ENCODE results near the gene ANTKMT.
"Not testable (repeated sequence)": the region's sequence is repeated elsewhere in the genome, so short reads cannot be mapped to it uniquely, and the experiment has no call there.

Gene ANTKMT

GRCh38 chr16:746637-747036, 25.7 kb downstream of the ANTKMT start:
- DNase-seq, result no peak

- DNase-seq, result peak; percentile 11
Measured at GRCh38 chr16:747978-748746, 27.2 kb downstream of the ANTKMT start.

- DNase-seq, result no peak
Measured at GRCh38 chr16:749010-749409, 28.1 kb downstream of the ANTKMT start.

- no peak for DNase-seq
Measured at GRCh38 chr16:750485-750884, 29.5 kb downstream of the ANTKMT start.

GRCh38 chr16:751152-752006, 30.4 kb downstream of the ANTKMT start:
- peak; percentile 22 for DNase-seq

- peak; percentile 5 for DNase-seq
Measured at GRCh38 chr16:752007-752312, 31.0 kb downstream of the ANTKMT start.

- not testable (repeated sequence) for DNase-seq
Measured at GRCh38 chr16:754121-754607, 33.2 kb downstream of the ANTKMT start.

GRCh38 chr16:754656-755055, 33.7 kb downstream of the ANTKMT start:
- peak; percentile 9 for DNase-seq

- no peak for DNase-seq
Measured at GRCh38 chr16:756428-756827, 35.5 kb downstream of the ANTKMT start.

GRCh38 chr16:759110-759910, 38.4 kb downstream of the ANTKMT start:
- DNase-seq, result peak; percentile 10

- DNase-seq, result peak; percentile 5
Measured at GRCh38 chr16:760065-760464, 39.1 kb downstream of the ANTKMT start.

GRCh38 chr16:760545-761343, 39.8 kb downstream of the ANTKMT start, which contains the start of gene MSLN:
Gene MSLN, plus strand, starts transcription at chr16:760734. Its CDS starts 1,947 bp downstream, at chr16:762681.
- peak; percentile 19 for DNase-seq

GRCh38 chr16:761625-762513, 40.9 kb downstream of the ANTKMT start:
- DNase-seq, result peak; percentile 33

GRCh38 chr16:762595-763268, 41.8 kb downstream of the ANTKMT start:
- DNase-seq, result no peak

GRCh38 chr16:763369-764183, 42.6 kb downstream of the ANTKMT start:
- DNase-seq, result peak; percentile 30

- DNase-seq, result no peak
Measured at GRCh38 chr16:764184-764750, 43.3 kb downstream of the ANTKMT start.

GRCh38 chr16:764848-765487, 44.0 kb downstream of the ANTKMT start:
- DNase-seq, result peak; percentile 25

- DNase-seq, result peak; percentile 28
Measured at GRCh38 chr16:765488-765865, 44.5 kb downstream of the ANTKMT start.
